ENCODE measurements around the gene RNF145. TPM values are rescaled to one million over a fixed set of nuclear protein-coding genes. Genes with fewer than 3 reads are reported as not detected.

Gene RNF145
- total RNA-seq, 4 donors from 2014 or later: 6.7 to 20.8 (median 9.7) TPM

DNA sequence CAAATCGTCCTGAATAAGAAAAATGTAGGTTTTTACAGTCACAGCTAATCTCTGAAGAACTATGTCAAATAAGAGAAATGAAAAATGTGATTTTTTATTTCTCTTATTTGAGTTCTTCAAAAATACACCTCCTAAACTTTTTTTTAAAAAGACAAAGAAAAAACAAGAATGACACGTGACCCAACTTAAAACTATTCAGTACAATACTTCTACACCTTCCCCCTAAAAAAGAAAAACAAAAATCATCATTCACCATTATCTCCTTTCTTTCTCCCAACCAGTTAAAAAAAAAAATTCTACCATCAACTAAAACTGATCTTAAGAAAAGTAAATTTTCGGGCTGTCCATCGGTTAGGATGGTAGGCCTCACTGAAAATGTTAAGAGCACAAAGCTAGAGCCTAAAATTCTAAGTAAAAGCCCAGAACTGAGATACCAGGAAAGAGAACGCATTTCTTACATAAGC, 2.1 kb downstream of the RNF145 start:
- Histone ChIP-seq H3K36me3 (no peaks in the 10 kb centered on the region), H3K27me3 (no peaks in the 10 kb centered on the region), H3K4me1 (peaks cover 34 to 46% of the 10 kb centered on the region in 2 donors), H3K27ac (peak overlapping the region; percentile 85 to 93 (median 90)), H3K9me3 (no peaks in the 10 kb centered on the region), H3K4me3 (peak overlapping the region; percentile 84 to 98 (median 90))
- DNase-seq (no peak), ATAC-seq (no peak)
- no peak for TF ChIP-seq POLR2A (IDR thresholded peaks at IDR 0.05)
- TF ChIP-seq, protein P1, sequence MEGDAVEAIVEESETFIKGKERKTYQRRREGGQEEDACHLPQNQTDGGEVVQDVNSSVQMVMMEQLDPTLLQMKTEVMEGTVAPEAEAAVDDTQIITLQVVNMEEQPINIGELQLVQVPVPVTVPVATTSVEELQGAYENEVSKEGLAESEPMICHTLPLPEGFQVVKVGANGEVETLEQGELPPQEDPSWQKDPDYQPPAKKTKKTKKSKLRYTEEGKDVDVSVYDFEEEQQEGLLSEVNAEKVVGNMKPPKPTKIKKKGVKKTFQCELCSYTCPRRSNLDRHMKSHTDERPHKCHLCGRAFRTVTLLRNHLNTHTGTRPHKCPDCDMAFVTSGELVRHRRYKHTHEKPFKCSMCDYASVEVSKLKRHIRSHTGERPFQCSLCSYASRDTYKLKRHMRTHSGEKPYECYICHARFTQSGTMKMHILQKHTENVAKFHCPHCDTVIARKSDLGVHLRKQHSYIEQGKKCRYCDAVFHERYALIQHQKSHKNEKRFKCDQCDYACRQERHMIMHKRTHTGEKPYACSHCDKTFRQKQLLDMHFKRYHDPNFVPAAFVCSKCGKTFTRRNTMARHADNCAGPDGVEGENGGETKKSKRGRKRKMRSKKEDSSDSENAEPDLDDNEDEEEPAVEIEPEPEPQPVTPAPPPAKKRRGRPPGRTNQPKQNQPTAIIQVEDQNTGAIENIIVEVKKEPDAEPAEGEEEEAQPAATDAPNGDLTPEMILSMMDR (IDR thresholded peaks at IDR 0.05 in 4 of 5, conservative IDR thresholded peaks at IDR 0.05 in 1 of 5): no peak
- intact Hi-C loops (cut with DNase I; ENCODE audit: low total_unique reads): loop anchor here (5.0 kb wide), 1 partner anchor 50 kb away; no protein-coding TSS in a partner anchor
- in situ Hi-C loops (cut with MboI; ENCODE audit: low sequenced_read_pairs in 4 of 4): loop anchor here in 1 of 4 donors (5.0 kb wide), 1 partner anchor 55 kb away; the partner anchor contains the start of gene UBLCP1

DNA sequence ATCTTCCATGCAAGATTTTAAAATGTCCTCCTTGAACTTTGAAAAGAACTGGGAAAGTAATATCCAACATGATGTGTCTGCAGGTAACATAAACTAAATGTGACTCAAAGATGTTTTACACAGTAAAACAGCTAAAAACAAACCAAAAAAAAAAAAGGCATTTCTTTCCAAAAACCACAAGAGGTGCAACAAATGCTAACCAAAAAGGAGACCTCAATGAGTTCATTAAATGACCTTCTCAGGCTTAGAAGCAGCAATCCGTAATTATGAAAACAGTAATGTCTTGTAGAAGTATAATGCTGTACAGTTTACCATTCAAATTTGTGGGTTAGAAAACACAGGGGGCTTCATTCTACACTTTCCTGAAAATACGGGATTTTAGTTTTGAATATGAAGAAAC, 2.5 kb downstream of the RNF145 start:
- no peaks in the 10 kb centered on the region for H3K9me3 ChIP-seq
- H3K27me3 ChIP-seq: no peaks in the 10 kb centered on the region
- intact Hi-C loops (cut with DNase I; ENCODE audit: low total_unique reads) (loop anchor here (5.0 kb wide), 1 partner anchor 50 kb away; no protein-coding TSS in a partner anchor), in situ Hi-C loops (cut with MboI; ENCODE audit: low sequenced_read_pairs in 4 of 4) (loop anchor here in 1 of 4 donors (5.0 kb wide), 1 partner anchor 55 kb away; the partner anchor contains the start of gene UBLCP1)
- TF ChIP-seq, protein P1 (IDR thresholded peaks at IDR 0.05 in 4 of 5, conservative IDR thresholded peaks at IDR 0.05 in 1 of 5): no peak
- no peak for TF ChIP-seq POLR2A (IDR thresholded peaks at IDR 0.05)
- H3K27ac ChIP-seq: peak overlapping the region; percentile 85 to 93 (median 90)
- ATAC-seq: no peak
- DNase-seq: no peak
- H3K4me3 ChIP-seq: peak overlapping the region; percentile 4 to 98 (median 86)
- peaks cover 34 to 46% of the 10 kb centered on the region in 2 donors for H3K4me1 ChIP-seq
- no peaks in the 10 kb centered on the region for H3K36me3 ChIP-seq

DNA sequence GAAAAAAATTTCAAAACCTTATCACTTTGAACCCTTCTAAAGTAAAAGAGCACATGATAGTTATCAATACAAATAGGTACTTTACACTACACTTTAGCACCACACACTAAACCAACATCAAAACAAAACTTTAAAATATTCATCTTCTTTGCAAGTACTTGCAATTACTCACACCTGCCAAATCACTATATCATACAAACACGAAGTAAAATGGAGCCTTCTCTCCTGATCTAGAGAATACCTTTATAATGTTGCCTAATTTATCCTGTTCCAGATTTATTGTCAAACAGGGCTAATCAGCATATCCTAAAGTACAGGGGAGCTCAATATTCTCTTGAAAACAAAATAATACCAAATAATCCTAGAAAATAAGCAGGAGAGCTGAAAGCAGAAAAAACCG, 3.0 kb downstream of the RNF145 start:
- Histone ChIP-seq H3K27ac (peak overlapping the region; percentile 85 to 93 (median 90)), H3K27me3 (no peaks in the 10 kb centered on the region), H3K4me3 (peak overlapping the region in 2 of 4 donors; percentile 11 to 98), H3K36me3 (no peaks in the 10 kb centered on the region), H3K9me3 (no peaks in the 10 kb centered on the region), H3K4me1 (peaks cover 34 to 46% of the 10 kb centered on the region in 2 donors)
- DNase-seq: no peak
- no peak for ATAC-seq
- intact Hi-C loops (cut with DNase I; ENCODE audit: low total_unique reads): loop anchor here (5.0 kb wide), 1 partner anchor 49 kb away; no protein-coding TSS in a partner anchor
- TF ChIP-seq, protein P1 (IDR thresholded peaks at IDR 0.05 in 4 of 5, conservative IDR thresholded peaks at IDR 0.05 in 1 of 5): no peak
- TF ChIP-seq POLR2A (IDR thresholded peaks at IDR 0.05): no peak
- in situ Hi-C loops (cut with MboI; ENCODE audit: low sequenced_read_pairs in 4 of 4): loop anchor here in 1 of 4 donors (5.0 kb wide), 1 partner anchor 56 kb away; the partner anchor contains the start of gene UBLCP1

DNA sequence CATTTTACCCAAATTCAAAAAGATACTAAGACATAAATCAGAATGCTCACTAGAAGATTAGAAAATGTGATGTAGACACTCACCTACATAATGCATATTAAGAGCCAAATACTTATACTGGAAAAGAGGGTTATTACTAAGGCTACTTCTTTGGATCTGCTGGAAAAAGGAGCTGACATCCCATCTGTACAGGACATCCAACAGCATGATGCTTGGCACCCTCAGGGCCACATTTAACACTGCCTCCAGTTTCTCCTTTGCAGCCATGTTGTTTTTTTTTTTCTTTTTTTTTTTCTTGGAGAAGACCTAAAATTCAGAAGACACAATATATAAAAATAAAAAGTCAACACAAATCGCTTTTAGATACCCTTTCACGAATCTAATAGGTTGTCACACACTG, 6.0 kb downstream of the RNF145 start:
- Histone ChIP-seq H3K27me3 (no peaks in the 10 kb centered on the region), H3K27ac (no peak overlapping the region), H3K4me1 (peaks cover 34 to 42% of the 10 kb centered on the region in 2 donors), H3K36me3 (no peaks in the 10 kb centered on the region), H3K4me3 (no peak overlapping the region), H3K9me3 (no peaks in the 10 kb centered on the region)
- in situ Hi-C loops (cut with MboI; ENCODE audit: low sequenced_read_pairs in 4 of 4): no loop called here
- intact Hi-C loops (cut with DNase I; ENCODE audit: low total_unique reads): no loop called here
- ATAC-seq (no peak), DNase-seq (no peak)
- no peak for TF ChIP-seq POLR2A (IDR thresholded peaks at IDR 0.05)
- TF ChIP-seq, protein P1 (IDR thresholded peaks at IDR 0.05 in 4 of 5, conservative IDR thresholded peaks at IDR 0.05 in 1 of 5): no peak
